PC-3 (cell line): Measurements from ENCODE around the gene MYO3B. TPM values are rescaled to one million over a fixed set of nuclear protein-coding genes. Genes with fewer than 3 reads are reported as not detected.

Experiments used
- ATAC-seq: fragments of 200-7000 bp; cut with Tn5 transposase; 2 replicates; pipeline ENCODE4 v1.9.1; 2020; ENCODE audit warnings: mild to moderate bottlenecking, moderate library complexity
- BruUV-seq: library from RNA; stranded (reverse); fragments of 400-500 nt; replicated peaks from 2 replicates; lab custom pipeline; 2021; lab: Mats Ljungman, UMichigan
- CTCF ChIA-PET: fragments of 300-600 bp; sonication (Branson Sonifier 250); formaldehyde crosslinking; loops from one replicate; lab custom pipeline; 2022; ENCODE audit warnings: antibody characterized with exemption; lab: Charles Lee
- POLR2A ChIA-PET: fragments of 300-600 bp; sonication (Branson Sonifier 250); formaldehyde crosslinking; loops from one replicate; lab custom pipeline; 2022; ENCODE audit warnings: antibody characterized with exemption; ENCODE audit not compliant: unreplicated experiment; lab: Charles Lee
- DNase-seq: peaks from one replicate; pipeline ENCODE4 v3.0.0-alpha.2; 2015
- H2AFZ ChIP-seq: fragments of 300-600 bp; sonication (generic); 2 replicates; pipeline ENCODE4 v1.6.0; 2016; ENCODE audit warnings: antibody characterized with exemption, low read length
- H3F3A ChIP-seq: fragments of 300-600 bp; sonication (generic); one replicate; pipeline ENCODE4 v1.6.0; 2017; ENCODE audit warnings: antibody characterized with exemption, low read length, control low read depth, mild to moderate bottlenecking; ENCODE audit not compliant: unreplicated experiment
- H3K27ac ChIP-seq: fragments of 300-600 bp; sonication (generic); 2 replicates; pipeline ENCODE4 v1.5.1; 2016; ENCODE audit warnings: mild to moderate bottlenecking, low read length
- H3K27me3 ChIP-seq: fragments of 300-600 bp; sonication (generic); 2 replicates; pipeline ENCODE4 v1.6.1; 2016; ENCODE audit warnings: low read length, mixed read lengths
- H3K36me3 ChIP-seq: fragments of 300-600 bp; sonication (generic); 2 replicates; pipeline ENCODE4 v1.6.1; 2016; ENCODE audit warnings: low read depth, mixed run types, low read length, mixed read lengths
- H3K4me1 ChIP-seq: fragments of 300-600 bp; sonication (generic); 2 replicates; pipeline ENCODE4 v1.5.1; 2016; ENCODE audit warnings: low read length; ENCODE audit not compliant: insufficient read depth
- H3K4me2 ChIP-seq: fragments of 300-600 bp; sonication (generic); 2 replicates; pipeline ENCODE4 v1.6.0; 2016; ENCODE audit warnings: low read length
- H3K4me3 ChIP-seq: fragments of 300-600 bp; sonication (generic); 2 replicates; pipeline ENCODE4 v1.5.1; 2016; ENCODE audit warnings: mild to moderate bottlenecking, low read length, mixed read lengths
- H3K79me2 ChIP-seq: fragments of 300-600 bp; sonication (generic); 2 replicates; pipeline ENCODE4 v1.6.1; 2017; ENCODE audit warnings: low read length, mixed read lengths
- H3K9ac ChIP-seq: fragments of 300-600 bp; sonication (generic); 2 replicates; pipeline ENCODE4 v1.6.0; 2016; ENCODE audit warnings: mild to moderate bottlenecking, low read length
- H3K9me2 ChIP-seq: fragments of 300-600 bp; sonication (generic); replicated peaks from 2 replicates; pipeline ENCODE4 v1.6.1; 2016; ENCODE audit warnings: mixed run types, low read length, mixed read lengths
- H3K9me3 ChIP-seq: fragments of 300-600 bp; sonication (generic); 2 replicates; pipeline ENCODE4 v1.6.1; 2016; ENCODE audit warnings: low read length, mixed read lengths
- H4K20me1 ChIP-seq: fragments of 300-600 bp; sonication (generic); 2 replicates; pipeline ENCODE4 v1.6.1; 2016; ENCODE audit warnings: low read length, mixed read lengths
- CTCF ChIP-seq: fragments of 300-600 bp; sonication (generic); conservative IDR thresholded peaks from 2 replicates; pipeline ENCODE4 v1.5.1; 2017; ENCODE audit warnings: antibody characterized with exemption, low read depth, mild to moderate bottlenecking, low read length
- EZH2 ChIP-seq: fragments of 300-600 bp; sonication (generic); IDR thresholded peaks from one replicate; pipeline ENCODE4 v1.6.1; 2017; ENCODE audit warnings: antibody characterized with exemption, mild to moderate bottlenecking, low read length; ENCODE audit not compliant: unreplicated experiment
- EZH2phosphoT487 ChIP-seq: fragments of 300-600 bp; sonication (generic); IDR thresholded peaks from 2 replicates; pipeline ENCODE4 v1.6.1; 2018; ENCODE audit warnings: mild to moderate bottlenecking, antibody characterized with exemption, low read length, borderline replicate concordance
- intact Hi-C: fragments of 100-400 bp; cut with micrococcal nuclease; formaldehyde crosslinking; loops from 2 replicates; pipeline ENCODE4 v1.9.0; 2023
- total RNA-seq: library from RNA; depleted of rRNA; stranded (reverse); fragments of >200 nt; gene quantifications from 2 replicates; pipeline ENCODE4 v1.2.3, GENCODE V29; 2014

Gene MYO3B
- total RNA-seq, 1 experiment from 2014 or later: 1.1 TPM

GRCh38 chr2:170503563-170503962 is 325.6 kb downstream of the MYO3B start:
- intact Hi-C loops: no loop called here
- ATAC-seq (no peak), DNase-seq (no peak)
- ChIA-PET POLR2A (no interaction called here), CTCF (no interaction called here)
- H3K9me3 ChIP-seq: no peaks in the 10 kb centered on the region
- H3K4me2 ChIP-seq: no peak overlapping the region
- H3F3A ChIP-seq: no peaks in the 10 kb centered on the region
- H3K9ac ChIP-seq: no peak overlapping the region
- H3K36me3 ChIP-seq: no peaks in the 10 kb centered on the region
- no peaks in the 10 kb centered on the region for H4K20me1 ChIP-seq
- no peak overlapping the region for H3K27ac ChIP-seq
- H3K79me2 ChIP-seq: no peaks in the 10 kb centered on the region
- TF ChIP-seq EZH2phosphoT487 (no peak), EZH2 (no peak), CTCF (no peak)
- H3K4me1 ChIP-seq: peaks cover 18% of the 10 kb centered on the region
- no peak overlapping the region for H2AFZ ChIP-seq
- no peaks in the 10 kb centered on the region for H3K27me3 ChIP-seq
- no peak overlapping the region for H3K4me3 ChIP-seq
- BruUV-seq: no TSS peak
- no peaks in the 10 kb centered on the region for H3K9me2 ChIP-seq

GRCh38 chr2:170503971-170504809 is 326.2 kb downstream of the MYO3B start:
- POLR2A ChIA-PET: no interaction called here
- Histone ChIP-seq H3K4me3 (no peak overlapping the region), H3K9ac (no peak overlapping the region), H4K20me1 (no peaks in the 10 kb centered on the region), H3K27me3 (no peaks in the 10 kb centered on the region), H3K9me3 (no peaks in the 10 kb centered on the region), H3K36me3 (no peaks in the 10 kb centered on the region), H3K9me2 (no peaks in the 10 kb centered on the region), H3K4me1 (peaks cover 16% of the 10 kb centered on the region), H2AFZ (no peak overlapping the region), H3F3A (no peaks in the 10 kb centered on the region), H3K4me2 (no peak overlapping the region), H3K79me2 (no peaks in the 10 kb centered on the region), H3K27ac (no peak overlapping the region)
- ATAC-seq: no peak
- TF ChIP-seq CTCF (no peak), EZH2phosphoT487 (no peak), EZH2 (no peak)
- DNase-seq: no peak
- intact Hi-C loops: no loop called here
- CTCF ChIA-PET: no interaction called here
- no TSS peak for BruUV-seq

- no TSS peak for BruUV-seq
- Histone ChIP-seq H3K4me2 (no peak overlapping the region), H2AFZ (no peak overlapping the region), H3K9ac (no peak overlapping the region), H3K4me1 (peaks cover 20% of the 10 kb centered on the region), H3K27ac (no peak overlapping the region), H3K79me2 (no peaks in the 10 kb centered on the region), H3K4me3 (no peak overlapping the region), H3K9me2 (no peaks in the 10 kb centered on the region), H3K27me3 (no peaks in the 10 kb centered on the region), H4K20me1 (no peaks in the 10 kb centered on the region), H3K9me3 (no peaks in the 10 kb centered on the region), H3F3A (no peaks in the 10 kb centered on the region), H3K36me3 (no peaks in the 10 kb centered on the region)
- TF ChIP-seq EZH2phosphoT487 (no peak), CTCF (no peak), EZH2 (no peak)
- intact Hi-C loops: no loop called here
- CTCF ChIA-PET: no interaction called here
- DNase-seq: no peak
- POLR2A ChIA-PET: no interaction called here
- ATAC-seq: no peak
Measured at GRCh38 chr2:170504810-170505145, 326.8 kb downstream of the MYO3B start.
